ENCODE data around the gene IKBKE.
A peak's percentile ranks its signal among the peaks of the same experiment; 100 is the strongest.

IKBKE gene

GRCh38 chr1:206511362-206512057, 41.2 kb downstream of the IKBKE start:
- TF ChIP-seq RAD21 (IDR thresholded peaks at IDR 0.05; ENCODE audit: low read depth) (no peak), EP300 (IDR thresholded peaks at IDR 0.05; ENCODE audit: borderline replicate concordance) (no peak), EGR1 (IDR thresholded peaks at IDR 0.05) (no peak), NFIC (IDR thresholded peaks at IDR 0.05) (no peak)

- TF ChIP-seq ZBTB7A (IDR thresholded peaks at IDR 0.05; ENCODE audit: low read depth) (no peak), CEBPB (IDR thresholded peaks at IDR 0.05) (no peak), FOXM1 (IDR thresholded peaks at IDR 0.05; ENCODE audit: borderline replicate concordance, low read depth) (no peak), TCF12 (IDR thresholded peaks at IDR 0.05; ENCODE audit: low read depth) (no peak), EP300 (IDR thresholded peaks at IDR 0.05; ENCODE audit: borderline replicate concordance) (no peak), YY1 (IDR thresholded peaks at IDR 0.05; ENCODE audit: low read depth) (no peak), RAD21 (IDR thresholded peaks at IDR 0.05; ENCODE audit: low read depth) (no peak)
These were observed 42.0 kb downstream of the IKBKE start for GRCh38 chr1:206512058-206512850.

GRCh38 chr1:206512851-206513180, 42.5 kb downstream of the IKBKE start:
- no peak for TF ChIP-seq TCF12 (IDR thresholded peaks at IDR 0.05; ENCODE audit: low read depth)
- TF ChIP-seq CREB1 (IDR thresholded peaks at IDR 0.05; ENCODE audit: low read depth) = no peak
- no peak for TF ChIP-seq ZBTB7A (IDR thresholded peaks at IDR 0.05; ENCODE audit: low read depth)
- no peak for TF ChIP-seq TAF1 (IDR thresholded peaks at IDR 0.05; ENCODE audit: low read depth)
- no peak for TF ChIP-seq TEAD4 (IDR thresholded peaks at IDR 0.05)
- no peak for TF ChIP-seq EGR1 (IDR thresholded peaks at IDR 0.05)
- TF ChIP-seq EP300 (IDR thresholded peaks at IDR 0.05; ENCODE audit: borderline replicate concordance) = no peak
- no peak for TF ChIP-seq NFIC (IDR thresholded peaks at IDR 0.05)
- no peak for TF ChIP-seq MAX (IDR thresholded peaks at IDR 0.05)
- no peak for TF ChIP-seq USF1 (IDR thresholded peaks at IDR 0.05)
- no peak for TF ChIP-seq YY1 (IDR thresholded peaks at IDR 0.05; ENCODE audit: low read depth)
- no peak for TF ChIP-seq CEBPB (IDR thresholded peaks at IDR 0.05)
- no peak for TF ChIP-seq RAD21 (IDR thresholded peaks at IDR 0.05; ENCODE audit: low read depth)
- no peak for TF ChIP-seq REST (IDR thresholded peaks at IDR 0.05; ENCODE audit: low read depth)
- TF ChIP-seq FOXM1 (IDR thresholded peaks at IDR 0.05; ENCODE audit: borderline replicate concordance, low read depth) = no peak

- TF ChIP-seq NFIC (IDR thresholded peaks at IDR 0.05) = peak; percentile 42
- TF ChIP-seq ZBTB7A (IDR thresholded peaks at IDR 0.05; ENCODE audit: low read depth) = no peak
These were observed 43.2 kb downstream of the IKBKE start for GRCh38 chr1:206513312-206514111.

- no peak for TF ChIP-seq RAD21 (IDR thresholded peaks at IDR 0.05; ENCODE audit: low read depth)
- TF ChIP-seq EP300 (IDR thresholded peaks at IDR 0.05; ENCODE audit: borderline replicate concordance) = no peak
- no peak for TF ChIP-seq CEBPB (IDR thresholded peaks at IDR 0.05)
- TF ChIP-seq MAX (IDR thresholded peaks at IDR 0.05) = no peak
- no peak for TF ChIP-seq TEAD4 (IDR thresholded peaks at IDR 0.05)
- TF ChIP-seq TAF1 (IDR thresholded peaks at IDR 0.05; ENCODE audit: low read depth) = no peak
- no peak for TF ChIP-seq FOXM1 (IDR thresholded peaks at IDR 0.05; ENCODE audit: borderline replicate concordance, low read depth)
- no peak for TF ChIP-seq NFIC (IDR thresholded peaks at IDR 0.05)
- TF ChIP-seq EGR1 (IDR thresholded peaks at IDR 0.05) = no peak
- TF ChIP-seq ZBTB7A (IDR thresholded peaks at IDR 0.05; ENCODE audit: low read depth) = no peak
- TF ChIP-seq REST (IDR thresholded peaks at IDR 0.05; ENCODE audit: low read depth) = no peak
- TF ChIP-seq USF1 (IDR thresholded peaks at IDR 0.05) = no peak
- TF ChIP-seq TCF12 (IDR thresholded peaks at IDR 0.05; ENCODE audit: low read depth) = no peak
These were observed 44.6 kb downstream of the IKBKE start for GRCh38 chr1:206514813-206515387.
